ENCODE data around the gene STRN. TPM values are rescaled to one million over a fixed set of nuclear protein-coding genes. Genes with fewer than 3 reads are reported as not detected.

STRN gene
- total and polyA plus RNA-seq, 2 of the 13 experiments (the other 11 are each of a cell fraction or from before 2014, with no cell fraction given), result 10.4 to 19.3 TPM

- in situ Hi-C loops (cut with HindIII; ENCODE audit: extremely low pct_ligation_motif_present, low pct_unique_long_range_greater_than_20kb), result no loop called here
- H3K27ac ChIP-seq (ENCODE audit: extremely low read length, insufficient read depth, low read length), result no peak overlapping the region
- no peaks in the 10 kb centered on the region; a peak in 1 of 5 replicates for H3K36me3 ChIP-seq (replicated peaks in 1 of 2; ENCODE audit: control insufficient read depth in 1 of 2, insufficient read depth in 2 of 2, low read length in 2 of 2)
- ATAC-seq (no peak), FAIRE-seq (no peak), DNase-seq (ENCODE audit: low spot score) (no peak)
- no peak overlapping the region for H3K9ac ChIP-seq (ENCODE audit: insufficient read depth, low read depth, low read length)
- intact Hi-C loops (cut with micrococcal nuclease; ENCODE audit: unreplicated experiment), result loop anchor here (2.0 to 5.0 kb wide), 2 partner anchors 96 to 134 kb away; no protein-coding TSS in a partner anchor
- H3K4me3 ChIP-seq (replicated peaks in 1 of 3; ENCODE audit: insufficient read depth in 1 of 3, low read depth in 2 of 3, low read length in 3 of 3), result no peak overlapping the region
- ChIA-PET CTCF (ENCODE audit: low intra/inter-chr PET ratio, low total read pairs) (interaction anchor here (0.6 to 1.0 kb wide), 3 partner anchors 105 to 138 kb away, joined by 3 to 4 read pairs (median 3); no protein-coding TSS in a partner anchor), POLR2A (no interaction called here)
- H3K9me3 ChIP-seq (ENCODE audit: low read length), result no peaks in the 10 kb centered on the region
- H2AFZ ChIP-seq (ENCODE audit: low read length), result no peak overlapping the region
- BruUV-seq (replicated peaks), result no TSS peak
- H3K79me2 ChIP-seq (ENCODE audit: insufficient read depth, low read length), result no peaks in the 10 kb centered on the region
- H3K4me1 ChIP-seq (ENCODE audit: insufficient read depth, low read length), result peaks cover 17% of the 10 kb centered on the region
- H3K27me3 ChIP-seq (ENCODE audit: control insufficient read depth in 1 of 2, insufficient read depth in 2 of 2, low read length in 2 of 2), result no peaks in the 10 kb centered on the region
- H3K4me2 ChIP-seq (ENCODE audit: low read depth, low read length), result no peak overlapping the region
- H4K20me1 ChIP-seq (ENCODE audit: insufficient read depth, low read length), result no peaks in the 10 kb centered on the region
- TF ChIP-seq STAG1 (CRISPR knock-in tag; IDR thresholded peaks at IDR 0.05), result peak; percentile 27; the same call in 1 of the 2 replicates
- no peak for TF ChIP-seq ZNF607 (CRISPR knock-in tag; IDR thresholded peaks at IDR 0.05; ENCODE audit: borderline replicate concordance)
These were observed 48.0 kb downstream of the STRN start for GRCh38 chr2:36918307-36918706.

DNA sequence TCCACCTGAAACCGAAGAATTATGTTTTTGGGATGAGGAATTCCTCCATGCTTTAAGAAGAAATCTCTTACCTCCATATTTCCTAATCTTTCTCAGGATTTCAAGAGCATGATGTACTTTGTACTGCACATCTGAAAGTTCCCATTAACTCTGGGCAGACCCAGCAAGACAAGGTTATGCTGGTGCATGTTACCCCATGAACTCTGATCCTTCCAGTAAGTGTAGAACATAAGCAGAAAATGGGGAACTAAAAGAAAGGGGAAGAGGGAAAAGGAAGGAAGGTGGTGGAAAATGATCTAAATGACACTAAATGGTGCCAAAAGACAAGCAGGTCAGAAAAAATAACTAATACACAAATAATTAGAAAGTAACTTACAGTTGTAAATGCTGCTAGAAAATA, 50.7 kb downstream of the STRN start:
- H2AFZ ChIP-seq (ENCODE audit: low read length), result no peak overlapping the region
- DNase-seq (ENCODE audit: low spot score) (no peak), FAIRE-seq (no peak), ATAC-seq (no peak)
- in situ Hi-C loops (cut with HindIII; ENCODE audit: extremely low pct_ligation_motif_present, low pct_unique_long_range_greater_than_20kb) (no loop called here), intact Hi-C loops (cut with micrococcal nuclease; ENCODE audit: unreplicated experiment) (loop anchor here (5.0 kb wide), 1 partner anchor 93 kb away; no protein-coding TSS in a partner anchor)
- H3K4me2 ChIP-seq (ENCODE audit: low read depth, low read length), result no peak overlapping the region
- peaks cover 3 to 7% of the 10 kb centered on the region in 2 experiments; a peak in 3 of 5 replicates for H3K36me3 ChIP-seq (replicated peaks in 1 of 2; ENCODE audit: control insufficient read depth in 1 of 2, insufficient read depth in 2 of 2, low read length in 2 of 2)
- no TSS peak for BruUV-seq (replicated peaks)
- H3K9ac ChIP-seq (ENCODE audit: insufficient read depth, low read depth, low read length), result no peak overlapping the region
- H3K79me2 ChIP-seq (ENCODE audit: insufficient read depth, low read length), result no peaks in the 10 kb centered on the region
- 94% methylated on average over 1 of the region's 1 CpG for WGBS (ENCODE audit: low lambda C conversion rate)
- ChIA-PET CTCF (ENCODE audit: low intra/inter-chr PET ratio, low total read pairs) (no interaction called here), POLR2A (no interaction called here)
- H4K20me1 ChIP-seq (ENCODE audit: insufficient read depth, low read length), result no peaks in the 10 kb centered on the region
- no peak overlapping the region for H3K27ac ChIP-seq (ENCODE audit: extremely low read length, insufficient read depth, low read length)
- no peaks in the 10 kb centered on the region for H3K27me3 ChIP-seq (ENCODE audit: control insufficient read depth in 1 of 2, insufficient read depth in 2 of 2, low read length in 2 of 2)
- TF ChIP-seq HOXA5 (CRISPR knock-in tag; IDR thresholded peaks at IDR 0.05) (no peak), HNF4A (CRISPR knock-in tag; IDR thresholded peaks at IDR 0.05) (peak; percentile 63)
- no peak overlapping the region for H3K4me3 ChIP-seq (replicated peaks in 1 of 3; ENCODE audit: insufficient read depth in 1 of 3, low read depth in 2 of 3, low read length in 3 of 3)
- H3K4me1 ChIP-seq (ENCODE audit: insufficient read depth, low read length), result peaks cover 17% of the 10 kb centered on the region
- no peaks in the 10 kb centered on the region for H3K9me3 ChIP-seq (ENCODE audit: low read length)
